GM19025 (cell line): ENCODE data around the gene CASS4.

Experiments used
- ATAC-seq: cut with Tn5 transposase; IDR thresholded peaks from one replicate; pipeline ENCODE4 v1.9.1; 2021; ENCODE audit warnings: mild to moderate bottlenecking, low read depth, moderate library complexity; ENCODE audit not compliant: unreplicated experiment

CASS4 gene

DNA sequence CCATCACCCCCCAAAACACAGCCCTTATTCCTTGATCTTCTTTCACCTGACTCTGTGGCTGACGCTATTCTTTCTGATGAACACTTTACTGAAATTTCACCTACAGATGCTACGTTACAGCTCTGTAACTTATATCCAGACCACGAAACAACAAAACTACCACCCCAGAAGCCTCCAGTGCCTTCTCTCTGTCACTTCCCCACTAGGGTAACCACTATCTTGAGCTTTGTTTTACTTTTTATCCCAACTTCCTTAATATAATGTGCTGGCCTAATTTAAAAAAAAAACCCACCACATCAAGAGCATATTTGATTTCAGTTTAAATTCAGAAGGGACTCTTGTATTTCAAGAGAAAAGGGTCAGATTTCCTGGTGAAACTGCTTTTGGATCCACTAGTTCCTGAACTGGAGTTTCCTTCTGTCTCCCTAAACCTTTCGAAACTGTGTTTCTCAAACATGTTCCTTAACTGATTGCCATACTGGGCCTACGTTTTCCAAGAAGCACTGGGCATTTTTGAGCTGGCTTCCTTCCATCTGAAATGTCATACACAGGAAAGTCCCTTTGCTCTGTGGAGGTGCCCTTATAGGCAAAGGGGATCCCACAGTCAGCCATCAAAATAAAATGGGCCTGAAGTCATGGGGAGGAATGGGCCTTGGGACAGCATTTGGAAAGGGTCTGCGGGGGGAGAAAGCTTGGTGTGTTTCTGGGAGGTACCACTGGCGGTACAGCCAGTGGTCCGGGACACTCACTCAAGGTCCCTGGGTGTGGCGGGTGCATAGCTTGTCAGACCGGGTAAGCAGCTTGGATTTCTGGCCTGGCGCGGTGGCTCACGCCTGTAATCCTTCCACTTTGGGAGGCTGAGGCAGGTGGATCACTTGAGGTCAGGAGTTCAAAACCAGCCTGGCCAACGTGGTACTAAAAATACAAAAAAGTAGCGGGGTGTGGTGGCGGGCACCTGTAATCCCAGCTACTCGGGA, 30.6 kb downstream of the CASS4 start:
- no peak for ATAC-seq

DNA sequence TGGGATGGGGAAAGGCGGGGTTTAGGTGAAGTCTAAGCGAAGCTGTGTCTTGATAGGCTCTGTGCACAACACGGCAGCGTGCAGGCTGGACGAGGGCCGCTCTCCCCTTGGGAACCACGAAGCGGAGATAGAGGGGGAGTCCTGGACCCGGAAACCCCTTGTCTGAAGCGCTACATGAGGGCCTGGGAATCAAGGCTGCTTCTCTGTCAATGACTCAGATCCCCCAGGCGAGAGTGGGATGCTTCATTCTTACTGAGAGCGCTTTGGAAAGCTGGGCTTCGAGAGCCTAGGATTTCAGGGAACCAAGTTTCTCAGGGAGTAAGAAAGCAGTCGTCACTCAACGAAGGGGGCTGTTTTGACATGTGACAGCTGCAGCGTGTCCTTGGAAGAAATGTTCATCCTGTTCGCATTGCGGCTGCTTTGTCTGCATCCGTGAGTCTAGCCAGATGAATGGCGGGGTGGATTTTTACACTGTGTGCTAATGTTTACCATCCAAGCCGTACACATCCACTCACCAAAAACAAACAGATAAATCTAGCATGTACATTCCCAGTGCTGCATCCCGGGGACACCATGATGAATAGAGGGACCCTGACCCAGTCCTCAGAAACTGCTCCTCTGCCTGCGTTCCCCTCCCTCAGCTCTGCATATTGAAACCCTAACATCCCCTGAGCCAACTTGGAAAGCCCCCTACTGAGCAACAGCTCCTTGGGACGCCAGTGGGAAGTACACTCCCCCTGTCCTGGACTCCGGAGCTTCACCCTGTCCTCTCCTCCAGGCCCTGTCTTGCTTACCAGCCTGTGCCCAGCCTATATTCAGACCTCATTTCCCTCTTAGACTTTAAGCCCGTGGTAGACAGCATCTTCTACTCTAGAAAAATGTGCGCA, 31.8 kb downstream of the CASS4 start:
- ATAC-seq: no peak

DNA sequence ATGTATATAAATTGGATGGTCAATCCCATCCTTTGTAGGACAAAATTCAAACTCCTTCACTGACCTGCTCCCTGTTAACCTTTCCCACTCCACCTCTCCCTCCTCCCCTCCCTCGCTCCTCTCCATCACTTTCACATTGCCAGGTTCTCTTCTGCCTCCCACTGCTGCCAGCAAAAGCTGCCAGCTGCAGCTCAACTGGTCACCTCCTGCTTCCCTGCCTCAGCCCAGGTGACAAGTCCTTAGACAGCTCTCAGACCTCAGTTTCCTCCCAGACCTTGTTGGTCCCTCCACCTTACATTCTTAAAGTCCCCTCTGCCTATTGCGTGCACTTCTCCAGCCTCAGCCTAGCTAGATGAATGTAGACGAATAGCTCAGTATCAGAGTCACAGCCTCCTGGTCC, 33.1 kb downstream of the CASS4 start:
- no peak for ATAC-seq

DNA sequence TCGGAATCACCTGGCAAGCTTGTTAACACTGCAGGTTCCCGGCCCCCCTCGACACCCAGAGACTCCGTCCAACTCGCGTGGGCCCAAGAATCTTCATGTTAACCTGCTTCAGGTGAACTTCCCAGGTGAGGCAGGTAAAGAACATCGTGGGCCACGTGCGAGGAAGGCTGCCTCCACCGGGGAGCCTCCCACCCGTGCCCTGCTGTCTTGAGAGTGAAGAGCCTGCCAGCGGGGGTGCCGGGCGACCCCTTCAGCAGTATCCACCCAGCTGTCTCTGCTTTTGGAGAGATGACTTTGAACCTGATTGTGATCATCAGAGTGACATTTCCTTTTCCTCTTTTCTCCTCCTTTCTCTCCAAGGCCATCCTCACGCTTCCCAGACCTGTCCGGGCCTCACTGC, 33.5 kb downstream of the CASS4 start:
- no peak for ATAC-seq

DNA sequence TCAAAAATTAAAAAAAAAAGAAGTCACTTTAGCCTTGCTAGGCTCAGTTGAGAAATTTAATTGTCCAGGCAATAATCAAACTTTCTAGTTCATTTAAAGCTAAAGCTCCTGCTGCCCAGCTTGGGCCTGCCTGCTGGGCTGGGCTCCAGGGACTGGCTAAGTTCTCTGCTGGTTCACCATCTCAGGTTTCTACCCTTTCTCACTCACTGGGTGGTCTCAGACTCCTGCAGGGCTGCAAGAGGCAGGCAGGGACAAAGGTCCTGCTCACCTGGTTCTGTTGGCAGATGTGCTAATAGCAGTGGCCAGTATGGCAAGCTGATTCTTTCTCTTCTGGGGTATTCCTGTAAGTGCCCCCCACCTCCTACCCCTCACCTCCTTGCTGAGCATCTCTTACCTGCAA, 35.2 kb downstream of the CASS4 start:
- no peak for ATAC-seq

DNA sequence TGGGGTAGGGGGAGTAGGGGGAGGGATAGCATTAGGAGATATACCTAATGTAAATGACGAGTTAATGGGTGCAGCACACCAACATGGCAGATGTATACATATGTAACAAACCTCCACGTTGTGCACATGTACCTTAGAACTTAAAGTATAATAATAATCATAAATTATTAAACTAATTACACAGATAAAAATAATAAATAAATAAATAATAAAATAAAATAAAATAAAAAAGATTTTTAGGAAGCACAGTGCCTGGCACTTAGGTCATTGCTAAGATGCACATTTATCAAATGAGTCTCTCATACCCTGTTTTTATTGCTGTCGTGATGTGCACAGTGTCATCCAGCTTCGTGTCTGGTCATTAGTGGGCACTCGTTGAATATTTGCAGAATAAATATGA, 37.4 kb downstream of the CASS4 start:
- no peak for ATAC-seq

DNA sequence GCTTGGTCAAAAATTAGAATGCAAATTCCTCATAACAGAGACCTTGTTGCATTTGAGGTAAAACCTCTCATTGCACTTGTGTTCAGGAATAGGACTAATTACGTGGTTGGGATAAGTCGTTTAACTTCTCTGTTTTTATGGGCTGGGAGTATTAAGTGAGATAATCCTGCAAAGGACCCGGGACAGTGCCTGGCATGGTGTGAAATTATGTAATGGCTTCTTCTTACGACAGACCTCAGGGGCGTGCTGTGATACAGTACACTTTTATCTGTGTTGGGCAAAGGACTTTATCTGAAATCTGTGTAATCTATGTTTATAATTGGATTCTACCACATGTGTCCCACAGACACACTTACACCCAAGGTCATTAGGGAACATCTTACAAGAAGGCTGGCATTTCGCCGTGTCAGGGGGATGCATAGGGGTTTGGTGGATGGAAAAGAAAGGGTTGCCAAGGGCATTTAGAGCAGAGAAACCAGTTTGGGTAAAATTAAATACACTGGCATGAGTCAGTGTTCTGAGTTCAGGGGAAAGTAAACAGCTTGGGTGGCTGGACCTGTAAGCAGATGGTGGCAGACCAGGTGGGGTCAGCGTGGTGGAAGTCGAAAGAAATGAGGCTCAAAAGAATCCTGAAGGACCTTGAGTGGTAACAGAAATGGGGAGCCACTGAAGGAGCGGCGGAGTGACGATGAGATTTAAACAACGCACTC, 39.2 kb downstream of the CASS4 start:
- no peak for ATAC-seq

DNA sequence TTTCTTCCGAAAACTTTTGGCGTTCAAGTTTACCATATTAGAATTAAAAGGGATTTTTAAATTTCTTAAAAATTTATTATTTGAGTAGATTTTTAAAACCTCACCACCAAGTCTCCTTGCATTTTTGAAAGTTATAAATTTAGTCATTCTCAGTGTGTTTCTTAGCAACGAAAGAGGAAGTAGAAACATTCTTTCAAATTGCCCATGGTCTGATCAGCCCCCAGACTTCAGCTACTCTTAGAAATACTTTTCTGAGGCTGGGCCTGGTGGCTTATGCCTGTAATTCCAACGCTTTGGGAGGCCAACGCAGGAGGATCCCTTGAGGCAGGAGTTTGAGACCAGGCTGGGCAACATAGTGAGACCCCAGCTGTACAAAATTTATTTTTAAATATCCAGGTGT, 41.3 kb downstream of the CASS4 start:
- peak; percentile 47 for ATAC-seq

DNA sequence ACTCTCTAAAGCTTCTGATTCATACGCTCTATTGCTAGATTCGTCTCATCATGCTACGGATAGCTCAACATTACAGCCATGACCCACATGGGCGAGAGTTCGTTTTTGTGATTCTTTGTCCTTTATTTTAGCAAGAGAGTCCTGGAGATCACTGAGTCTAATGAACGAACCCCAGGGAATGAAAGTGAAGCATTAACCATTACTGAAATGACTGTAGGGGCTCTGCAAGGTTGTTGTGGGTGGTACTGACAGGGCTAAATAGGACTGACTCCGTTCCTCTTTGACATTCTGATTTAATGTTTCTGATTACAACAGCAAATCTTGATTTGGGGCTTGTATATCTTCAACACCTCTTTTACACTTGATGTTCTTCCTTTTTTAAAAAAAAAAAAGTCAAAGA, 42.7 kb downstream of the CASS4 start:
- ATAC-seq: peak; percentile 78

DNA sequence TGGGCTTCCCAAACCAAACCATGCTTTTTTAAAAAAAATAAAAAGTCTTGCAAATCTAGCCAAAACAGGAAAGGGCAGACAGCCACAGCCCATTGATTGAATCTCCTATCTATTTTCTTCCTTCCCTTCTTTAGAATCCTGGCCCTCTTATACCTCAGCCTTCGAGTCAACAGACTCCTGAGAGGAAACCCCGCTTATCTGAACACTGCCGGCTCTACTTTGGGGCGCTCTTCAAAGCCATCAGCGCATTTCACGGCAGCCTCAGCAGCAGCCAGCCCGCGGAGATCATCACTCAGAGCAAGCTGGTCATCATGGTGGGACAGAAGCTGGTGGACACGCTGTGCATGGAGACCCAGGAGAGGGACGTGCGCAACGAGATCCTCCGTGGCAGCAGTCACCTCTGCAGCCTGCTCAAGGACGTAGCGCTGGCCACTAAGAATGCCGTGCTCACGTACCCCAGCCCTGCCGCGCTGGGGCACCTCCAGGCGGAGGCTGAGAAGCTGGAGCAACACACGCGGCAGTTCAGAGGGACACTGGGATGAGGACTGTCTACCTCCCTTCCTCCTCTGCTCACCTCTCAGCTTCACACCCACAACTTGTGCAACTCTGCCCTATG, 46.3 kb downstream of the CASS4 start:
- no peak for ATAC-seq

DNA sequence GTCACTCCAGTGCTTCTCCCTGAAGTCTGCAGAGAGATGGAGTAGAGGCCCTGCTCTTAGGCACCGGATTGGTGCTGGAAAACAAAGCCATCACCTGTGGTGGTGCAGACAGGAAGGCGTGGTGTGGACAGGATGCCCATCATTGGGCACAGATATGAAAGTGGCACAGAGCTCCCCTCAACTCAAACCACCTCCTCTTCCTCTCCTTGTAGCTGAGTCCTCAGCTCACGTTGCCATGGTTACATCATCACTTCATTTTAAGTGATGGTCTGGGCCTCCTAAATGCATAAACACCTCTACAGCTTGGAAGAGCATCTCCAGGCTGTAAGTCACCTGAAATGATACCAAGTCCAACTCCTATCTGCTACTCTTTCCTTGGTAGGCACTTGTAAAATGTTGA, 48.4 kb downstream of the CASS4 start:
- ATAC-seq: no peak

DNA sequence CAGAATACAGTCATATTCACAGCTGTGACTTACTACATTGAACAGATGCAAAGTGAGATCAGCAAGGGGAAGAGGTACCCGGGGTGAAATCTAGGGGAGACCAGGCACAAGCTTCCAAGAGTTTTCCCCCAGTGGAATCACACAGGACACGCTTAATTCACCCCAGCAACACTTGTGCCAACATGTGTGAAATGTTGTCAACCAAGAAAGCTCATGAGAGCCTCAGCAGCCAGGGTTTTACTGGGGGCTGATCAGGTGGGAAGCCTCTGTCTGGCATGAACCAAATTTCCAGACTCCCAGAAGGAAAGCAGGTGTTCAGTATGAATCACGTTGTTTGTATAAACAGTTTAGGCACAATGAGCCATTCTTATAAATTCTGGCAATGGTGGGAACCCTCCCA, 49.5 kb downstream of the CASS4 start:
- ATAC-seq: no peak

DNA sequence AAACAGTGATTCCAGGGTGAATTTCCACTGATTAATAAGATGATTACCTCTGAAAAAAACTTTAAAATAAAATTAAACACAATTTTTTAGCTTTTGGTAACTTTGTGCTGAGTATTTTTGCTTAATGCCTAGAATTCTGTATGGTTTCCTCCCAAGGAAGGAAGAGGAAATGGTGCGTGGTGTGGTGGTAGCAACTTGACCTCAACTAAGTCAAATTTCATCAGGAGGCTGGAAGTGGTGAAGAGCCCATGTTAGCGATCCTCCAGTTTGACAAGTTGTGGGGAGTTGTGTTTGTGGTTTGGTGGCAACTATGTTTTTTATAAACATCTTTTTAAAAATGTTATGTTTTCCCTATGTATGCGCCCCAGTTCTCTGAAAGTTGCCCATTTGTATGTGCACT, 51.4 kb downstream of the CASS4 start:
- no peak for ATAC-seq

DNA sequence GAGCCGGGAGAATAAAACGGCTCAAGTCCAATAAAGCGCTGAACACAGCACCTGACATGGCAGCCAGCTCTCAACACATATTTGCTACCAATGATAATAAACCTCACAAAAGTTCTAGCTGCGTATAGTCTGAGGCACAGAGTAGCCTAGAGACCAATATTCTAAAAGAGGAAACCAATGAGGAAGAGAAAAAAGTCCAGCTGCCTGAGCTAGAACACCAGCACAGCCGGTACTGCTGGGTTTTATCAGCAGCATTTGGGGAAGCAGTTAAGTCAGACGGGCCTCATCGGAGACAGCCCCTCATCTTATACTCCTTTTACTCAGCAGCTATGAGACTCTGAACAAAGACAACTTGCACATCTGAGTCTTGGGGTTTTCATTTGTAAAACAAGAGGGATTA, 53.9 kb downstream of the CASS4 start:
- ATAC-seq: no peak

DNA sequence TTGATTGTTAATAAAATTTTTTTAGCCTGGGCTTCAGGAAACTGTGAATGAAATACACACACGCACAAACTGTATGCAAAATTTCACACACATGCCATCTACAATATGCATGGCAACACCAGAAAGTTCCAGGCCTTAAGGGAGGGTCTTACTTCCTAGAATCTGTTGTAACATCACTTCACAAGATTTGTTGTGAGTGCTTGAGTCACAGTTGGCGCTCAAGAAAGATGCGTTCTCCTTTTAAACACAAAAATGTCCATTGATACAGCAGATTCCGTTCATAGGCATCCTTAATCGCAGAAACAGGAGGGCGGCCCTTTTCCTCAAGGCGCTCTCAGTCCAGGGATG, 55.9 kb downstream of the CASS4 start:
- no peak for ATAC-seq

DNA sequence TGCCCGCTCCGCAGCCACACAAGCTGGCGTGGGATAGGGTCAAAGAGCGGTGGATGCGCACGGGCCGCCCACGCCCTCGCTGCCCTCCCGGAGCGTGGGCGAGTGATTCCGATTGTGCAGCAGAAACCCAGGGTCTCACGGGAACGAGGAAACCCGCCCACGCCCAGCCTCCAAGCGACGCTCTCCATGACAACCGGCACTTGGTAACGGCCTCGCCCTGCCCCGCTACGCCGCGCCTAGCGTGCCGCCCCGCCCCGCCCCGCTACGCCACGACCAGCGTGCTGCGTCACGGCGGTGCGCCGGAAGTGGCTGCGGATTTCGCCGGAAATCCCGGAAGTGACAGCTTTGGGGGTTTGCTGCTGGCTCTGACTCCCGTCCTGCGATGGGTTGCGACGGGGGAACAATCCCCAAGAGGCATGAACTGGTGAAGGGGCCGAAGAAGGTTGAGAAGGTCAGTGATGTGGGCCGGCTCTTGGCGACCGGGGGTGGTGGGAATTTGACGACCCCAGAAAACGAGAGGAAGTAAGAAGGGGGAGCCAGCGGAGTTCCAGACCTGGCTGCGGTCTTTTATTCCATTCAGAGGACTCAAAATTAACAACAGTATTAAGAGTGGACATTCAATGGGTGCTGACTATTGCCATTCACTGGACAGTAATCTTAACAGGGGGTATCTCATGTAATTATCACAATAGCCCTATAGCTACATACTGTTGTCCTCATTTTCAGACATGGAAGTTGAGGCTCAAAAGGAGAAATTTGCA, 56.4 kb downstream of the CASS4 start, which contains the start of gene RTF2:
TSS of gene RTF2 (plus strand) at position 312 of the 761 bp plus-strand sequence. CDS start at position 383, 71 bp downstream.
- ATAC-seq: peak; percentile 99

DNA sequence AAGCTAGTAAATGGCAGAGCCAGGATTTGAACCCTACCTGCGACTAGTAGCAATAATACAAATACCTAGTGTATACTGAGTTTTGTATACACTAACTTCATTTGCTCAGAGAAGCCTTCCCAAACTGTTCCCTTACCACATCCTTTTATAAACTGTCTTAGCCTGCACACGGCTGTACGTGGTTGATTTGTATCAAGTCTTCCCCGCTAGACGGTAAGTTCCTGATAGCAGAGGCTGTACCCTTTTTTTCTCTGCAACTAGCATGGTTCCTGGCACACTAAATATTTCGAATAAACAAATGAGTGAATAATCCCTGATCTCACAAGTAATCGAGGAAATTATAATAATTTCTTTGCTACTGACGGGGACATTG, 57.0 kb downstream of the CASS4 start:
- no peak for ATAC-seq

DNA sequence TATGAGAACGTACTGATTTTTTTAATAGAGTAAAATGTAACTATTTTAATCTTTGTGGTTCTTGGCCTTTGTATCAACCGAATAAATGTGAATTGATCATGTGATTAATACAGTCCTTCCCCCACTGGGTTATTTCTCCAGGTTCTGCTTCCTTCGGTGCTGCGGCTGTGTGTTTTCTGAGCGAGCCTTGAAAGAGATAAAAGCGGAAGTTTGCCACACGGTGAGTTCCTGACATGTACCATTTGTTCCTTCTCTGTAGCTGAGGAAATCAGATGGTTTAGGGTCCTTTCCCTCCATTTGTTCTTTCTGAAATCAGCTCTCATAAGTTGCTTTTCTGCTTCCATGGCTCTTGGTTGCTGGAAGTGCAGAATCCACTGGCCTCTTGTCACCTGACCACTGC, 71.9 kb downstream of the CASS4 start:
- no peak for ATAC-seq

DNA sequence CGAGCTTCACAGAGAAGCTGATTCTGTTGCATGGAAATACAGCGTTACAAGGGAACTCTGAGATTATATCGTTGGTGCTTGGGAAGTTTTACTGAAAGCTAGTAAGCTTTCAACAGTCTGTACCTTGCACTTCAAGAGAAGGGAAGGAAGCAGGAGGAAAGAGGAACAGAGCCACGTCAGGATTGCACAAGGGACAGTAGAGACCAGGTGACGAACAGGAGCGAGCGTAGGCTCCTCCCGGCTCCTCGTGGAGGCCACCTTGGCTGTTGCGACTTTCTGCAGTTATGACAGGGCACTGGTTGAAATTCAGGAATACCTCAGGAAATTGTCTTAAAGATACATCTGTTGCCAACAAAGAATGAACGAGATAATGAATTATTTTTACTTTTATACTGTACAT, 75.2 kb downstream of the CASS4 start:
- no peak for ATAC-seq

DNA sequence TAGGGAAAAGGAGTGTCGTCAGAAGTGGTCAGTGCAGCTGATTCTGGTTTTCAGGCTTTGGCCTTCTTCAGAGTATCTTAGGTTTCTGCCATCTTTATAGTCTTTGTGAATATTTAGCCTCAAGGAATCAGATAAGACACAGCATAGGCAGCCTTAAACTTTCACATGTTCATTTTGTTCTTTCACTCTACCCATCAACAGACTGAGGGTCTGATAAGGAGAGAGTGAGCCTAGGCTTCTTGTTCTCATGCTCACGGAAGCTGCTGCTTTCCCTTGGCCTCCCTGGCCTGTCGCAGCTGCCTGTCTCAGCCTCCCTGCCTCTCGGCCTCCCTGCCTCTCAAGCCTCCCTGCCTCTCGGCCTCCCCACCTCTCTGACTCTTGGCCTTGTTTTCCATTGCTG, 76.5 kb downstream of the CASS4 start:
- ATAC-seq: no peak
